PFSK-1 (cell line): Measurements from ENCODE around the gene TBCE.
A peak's percentile ranks its signal among the peaks of the same experiment; 100 is the strongest.

Experiments used
- FOXP2 ChIP-seq: optimal IDR thresholded peaks from 2 replicates; pipeline ENCODE3; 2011; ENCODE audit warnings: borderline replicate concordance, control low read depth, inconsistent platforms; ENCODE audit not compliant: insufficient read depth; ENCODE audit errors: extremely low read length, extremely low read depth
- POLR2AphosphoS5 ChIP-seq: IDR thresholded peaks from 2 replicates; pipeline ENCODE4 v1.6.1; 2012; ENCODE audit warnings: low read depth, mild to moderate bottlenecking, control low read depth, low read length, moderate library complexity
- SIN3A ChIP-seq: IDR thresholded peaks from 2 replicates; pipeline ENCODE4 v1.6.1; 2012; ENCODE audit warnings: mild to moderate bottlenecking, low read length, moderate library complexity, borderline replicate concordance; ENCODE audit not compliant: insufficient read depth
- TAF1 ChIP-seq: IDR thresholded peaks from 2 replicates; pipeline ENCODE4 v1.6.1; 2012; ENCODE audit warnings: low read length, control low read depth, borderline replicate concordance; ENCODE audit not compliant: insufficient read depth
- TF ChIP-seq, protein P1 (sequence below), 2 experiments: IDR thresholded peaks; 2 replicates each; pipeline versions ENCODE4 v1.6.1 to v1.8.0; 2011 to 2012; ENCODE audit warnings: low read depth in 2 of 2, low read length in 2 of 2, control low read depth in 1 of 2, inconsistent platforms in 1 of 2, mild to moderate bottlenecking in 1 of 2, moderate library complexity in 1 of 2; ENCODE audit not compliant: insufficient read depth in 1 of 2

DNA sequence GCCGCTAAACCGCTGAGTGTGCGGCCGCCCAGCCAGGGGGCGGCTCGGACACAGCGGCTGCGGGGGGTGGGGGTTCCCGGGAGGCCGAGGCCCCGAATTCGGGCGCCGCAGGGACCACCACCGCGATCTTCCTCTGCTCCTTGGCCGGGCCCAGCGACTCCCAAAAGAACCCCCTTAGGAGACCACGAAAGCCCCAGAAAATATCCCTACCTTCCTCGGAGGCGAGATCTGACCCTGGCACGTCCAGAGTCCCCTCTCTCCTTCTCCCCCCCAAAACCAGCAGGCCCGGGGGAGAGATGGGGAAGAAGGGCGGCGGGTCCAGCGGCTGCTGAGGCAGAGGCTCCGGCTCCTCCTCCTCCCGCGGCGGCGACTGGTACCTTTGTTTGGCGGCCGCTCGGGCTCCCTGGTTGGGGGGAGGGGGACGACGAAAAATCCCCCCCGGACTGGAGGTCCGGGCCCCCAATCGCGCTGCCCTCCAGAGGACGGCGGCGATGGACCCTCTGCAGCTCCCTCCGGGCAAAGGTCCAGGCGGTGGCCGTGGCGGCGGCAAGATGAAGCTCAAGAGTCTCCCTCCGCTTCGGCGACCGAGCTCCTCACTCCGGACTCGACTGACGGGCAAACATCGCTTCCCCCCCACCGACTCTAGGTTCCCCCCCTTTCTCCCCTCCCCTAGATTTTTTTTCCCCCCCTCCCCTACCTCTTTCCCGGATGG, 39.5 kb upstream of the TBCE start, which contains the start of gene ARID4B:
- TF ChIP-seq, protein P1, sequence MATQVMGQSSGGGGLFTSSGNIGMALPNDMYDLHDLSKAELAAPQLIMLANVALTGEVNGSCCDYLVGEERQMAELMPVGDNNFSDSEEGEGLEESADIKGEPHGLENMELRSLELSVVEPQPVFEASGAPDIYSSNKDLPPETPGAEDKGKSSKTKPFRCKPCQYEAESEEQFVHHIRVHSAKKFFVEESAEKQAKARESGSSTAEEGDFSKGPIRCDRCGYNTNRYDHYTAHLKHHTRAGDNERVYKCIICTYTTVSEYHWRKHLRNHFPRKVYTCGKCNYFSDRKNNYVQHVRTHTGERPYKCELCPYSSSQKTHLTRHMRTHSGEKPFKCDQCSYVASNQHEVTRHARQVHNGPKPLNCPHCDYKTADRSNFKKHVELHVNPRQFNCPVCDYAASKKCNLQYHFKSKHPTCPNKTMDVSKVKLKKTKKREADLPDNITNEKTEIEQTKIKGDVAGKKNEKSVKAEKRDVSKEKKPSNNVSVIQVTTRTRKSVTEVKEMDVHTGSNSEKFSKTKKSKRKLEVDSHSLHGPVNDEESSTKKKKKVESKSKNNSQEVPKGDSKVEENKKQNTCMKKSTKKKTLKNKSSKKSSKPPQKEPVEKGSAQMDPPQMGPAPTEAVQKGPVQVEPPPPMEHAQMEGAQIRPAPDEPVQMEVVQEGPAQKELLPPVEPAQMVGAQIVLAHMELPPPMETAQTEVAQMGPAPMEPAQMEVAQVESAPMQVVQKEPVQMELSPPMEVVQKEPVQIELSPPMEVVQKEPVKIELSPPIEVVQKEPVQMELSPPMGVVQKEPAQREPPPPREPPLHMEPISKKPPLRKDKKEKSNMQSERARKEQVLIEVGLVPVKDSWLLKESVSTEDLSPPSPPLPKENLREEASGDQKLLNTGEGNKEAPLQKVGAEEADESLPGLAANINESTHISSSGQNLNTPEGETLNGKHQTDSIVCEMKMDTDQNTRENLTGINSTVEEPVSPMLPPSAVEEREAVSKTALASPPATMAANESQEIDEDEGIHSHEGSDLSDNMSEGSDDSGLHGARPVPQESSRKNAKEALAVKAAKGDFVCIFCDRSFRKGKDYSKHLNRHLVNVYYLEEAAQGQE (IDR thresholded peaks at IDR 0.05; ENCODE audit: insufficient read depth in 1 of 2, low read depth in 2 of 2, low read length in 2 of 2): 0 out of 4 replicates have a peak, but pooled peaks of 1 of the 2 experiments have one; percentile 15
- TF ChIP-seq POLR2AphosphoS5 (no peak; the same call in 1 of the 2 replicates), TAF1 (peak; percentile 89), SIN3A (no peak; the same call in 1 of the 2 replicates), FOXP2 (no peak)
